Activated naive CD4-positive, alpha-beta T cell treated with anti-CD3 and anti-CD28 coated beads, Interleukin-2, amount 10 ng/mL, durations not matched to agents 7 days and 5 days (primary cell): Measurements from ENCODE around the gene TIGIT.
A peak's percentile ranks its signal among the peaks of the same experiment; 100 is the strongest.
"Not testable (repeated sequence)": the region's sequence is repeated elsewhere in the genome, so short reads cannot be mapped to it uniquely, and the experiment has no call there.

ENCODE experiments used
- CTCF ChIA-PET: fragments of 350-600 bp; sonication (Branson Sonifier 250); formaldehyde crosslinking; loops from one replicate; lab custom pipeline; 2021; ENCODE audit warnings: antibody characterized with exemption; lab: Charles Lee
- DNase-seq: peaks from one replicate; pipeline ENCODE4 v3.0.0-alpha.2; 2020
- H3K27ac Mint-ChIP-seq: one replicate; pipeline ENCODE4 v1.8.0; 2021; ENCODE audit warnings: mild to moderate bottlenecking, moderate library complexity, mixed read lengths
- H3K27me3 Mint-ChIP-seq: one replicate; pipeline ENCODE4 v1.8.0; 2021; ENCODE audit warnings: mild to moderate bottlenecking, mixed read lengths
- H3K36me3 Mint-ChIP-seq: one replicate; pipeline ENCODE4 v1.8.0; 2021; ENCODE audit warnings: mixed read lengths
- H3K4me1 Mint-ChIP-seq: one replicate; pipeline ENCODE4 v1.8.0; 2021; ENCODE audit warnings: mixed read lengths
- H3K4me3 Mint-ChIP-seq: one replicate; pipeline ENCODE4 v1.8.0; 2021; ENCODE audit warnings: mild to moderate bottlenecking, moderate library complexity, mixed read lengths
- H3K9me3 Mint-ChIP-seq: one replicate; pipeline ENCODE4 v1.8.0; 2021; ENCODE audit warnings: mixed read lengths

Gene TIGIT

DNA sequence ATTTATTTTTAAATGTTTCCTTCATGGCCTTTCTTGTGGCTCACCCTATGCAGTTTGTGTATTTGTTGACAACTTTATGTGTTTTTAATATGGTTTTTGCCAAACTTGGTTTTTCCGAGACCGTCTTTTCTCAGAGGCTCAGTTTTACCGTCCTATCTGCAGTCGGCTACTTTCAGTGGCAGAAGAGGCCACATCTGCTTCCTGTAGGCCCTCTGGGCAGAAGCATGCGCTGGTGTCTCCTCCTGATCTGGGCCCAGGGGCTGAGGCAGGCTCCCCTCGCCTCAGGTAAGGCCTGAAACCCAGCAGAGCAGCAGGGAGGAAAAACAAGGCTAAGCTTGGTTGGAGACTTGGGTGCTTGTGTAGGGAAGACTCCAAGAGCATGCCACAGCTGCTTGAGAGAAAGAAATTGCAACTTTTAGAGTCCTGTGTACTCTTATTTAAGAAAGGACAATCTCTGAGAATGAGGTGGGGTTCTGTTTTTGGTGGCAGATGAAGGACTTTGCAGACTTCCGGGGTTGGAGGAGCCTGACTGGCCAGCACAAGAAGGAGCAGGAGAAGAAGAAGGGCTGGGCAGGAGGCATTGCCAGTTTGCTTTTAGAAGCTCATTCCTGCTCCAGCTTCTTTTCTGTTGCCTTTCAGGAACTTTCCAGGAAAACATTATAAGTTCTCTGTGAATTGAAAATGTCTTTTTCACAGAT is at the start of gene TIGIT:
TSS of gene TIGIT (plus strand) at position 191 of the 698 bp plus-strand sequence. CDS start at position 225, 34 bp downstream.
- no peak for DNase-seq
- H3K9me3 Mint-ChIP-seq: no peaks in the 10 kb centered on the region
- no peaks in the 10 kb centered on the region for H3K27me3 Mint-ChIP-seq
- peaks cover 4% of the 10 kb centered on the region for H3K4me1 Mint-ChIP-seq
- H3K36me3 Mint-ChIP-seq: no peaks in the 10 kb centered on the region
- CTCF ChIA-PET: interaction anchor here (1.0 to 1.6 kb wide), 3 partner anchors 13 to 128 kb away, joined by 3 to 5 read pairs (median 3); no protein-coding TSS in a partner anchor
- H3K4me3 Mint-ChIP-seq: peak within 1 kb of the TSS; percentile 48
- H3K27ac Mint-ChIP-seq: peak within 1 kb of the TSS; percentile 71

DNA sequence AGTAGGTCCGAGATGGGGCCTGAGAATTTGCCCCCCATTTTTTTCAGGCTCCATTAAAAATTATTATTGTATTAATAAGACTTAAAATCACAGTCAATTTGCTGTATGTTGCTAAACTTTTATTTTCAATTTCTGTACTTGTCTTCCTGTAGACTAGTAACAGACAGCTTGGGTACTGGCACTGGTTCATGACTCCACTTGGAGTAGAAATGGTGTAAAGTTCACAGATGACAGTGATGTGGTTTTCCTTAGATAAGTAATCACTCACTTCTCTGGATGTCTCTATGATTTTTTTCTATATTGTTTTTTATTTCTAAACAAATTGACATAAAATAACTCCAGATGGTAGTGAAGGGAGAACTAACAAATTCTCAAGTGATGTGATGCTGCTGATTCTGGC is 40.9 kb upstream of the TIGIT start:
- H3K36me3 Mint-ChIP-seq: no peaks in the 10 kb centered on the region
- no peak for DNase-seq
- no peak overlapping the region for H3K4me3 Mint-ChIP-seq
- CTCF ChIA-PET: no interaction called here
- no peak overlapping the region for H3K27ac Mint-ChIP-seq
- no peaks in the 10 kb centered on the region for H3K27me3 Mint-ChIP-seq
- peaks cover 4% of the 10 kb centered on the region for H3K9me3 Mint-ChIP-seq
- H3K4me1 Mint-ChIP-seq: no peaks in the 10 kb centered on the region

DNA sequence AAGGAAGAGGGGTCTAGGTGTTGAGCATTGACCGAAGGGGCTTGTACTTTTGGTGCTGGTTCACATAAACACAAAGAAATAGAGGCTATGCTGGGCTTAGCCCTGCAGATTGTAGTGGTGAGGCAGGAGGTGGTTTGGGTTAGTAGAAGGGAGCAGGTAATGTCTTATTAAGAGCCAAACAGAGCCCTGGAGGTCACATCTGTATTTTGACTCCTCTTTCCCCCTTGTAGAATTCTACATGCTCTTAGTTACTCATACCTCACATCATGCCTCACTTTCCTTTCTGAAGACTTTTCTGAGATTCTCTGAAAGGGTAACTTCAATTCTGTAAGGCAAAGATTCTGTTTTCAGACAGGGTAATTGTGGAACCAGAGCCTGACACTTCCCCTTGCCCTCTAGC is 40.3 kb upstream of the TIGIT start:
- Mint-ChIP-seq H3K9me3 (peaks cover 4% of the 10 kb centered on the region), H3K27ac (no peak overlapping the region)
- CTCF ChIA-PET: no interaction called here

DNA sequence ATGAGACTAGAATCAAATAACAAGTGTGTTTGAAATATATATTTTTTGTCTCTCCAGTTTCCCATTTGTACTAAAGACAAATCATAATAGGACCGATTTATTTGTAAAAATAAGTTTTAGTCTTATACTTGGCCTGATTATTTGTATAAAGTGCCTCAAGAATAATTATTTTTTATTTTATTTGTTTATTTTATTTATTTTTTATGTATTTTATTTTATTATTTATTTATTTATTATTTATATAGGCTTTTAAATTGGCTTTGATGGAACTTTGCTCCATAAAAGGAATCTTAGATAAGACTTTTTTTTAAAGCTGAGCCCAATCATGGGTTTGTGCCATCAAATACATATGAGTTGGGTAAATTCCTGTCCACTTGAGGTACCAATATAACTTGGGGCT is 34.3 kb upstream of the TIGIT start:
- CTCF ChIA-PET: no interaction called here
- Mint-ChIP-seq H3K36me3 (no peaks in the 10 kb centered on the region), H3K9me3 (peaks cover 2% of the 10 kb centered on the region), H3K27ac (no peak overlapping the region), H3K4me1 (no peaks in the 10 kb centered on the region), H3K27me3 (no peaks in the 10 kb centered on the region), H3K4me3 (no peak overlapping the region)
- no peak for DNase-seq

More for the DNA sequence above, 40.3 kb upstream of the TIGIT start:
- Mint-ChIP-seq H3K36me3 (no peaks in the 10 kb centered on the region), H3K4me1 (no peaks in the 10 kb centered on the region), H3K27me3 (no peaks in the 10 kb centered on the region), H3K4me3 (no peak overlapping the region)
- DNase-seq: no peak

DNA sequence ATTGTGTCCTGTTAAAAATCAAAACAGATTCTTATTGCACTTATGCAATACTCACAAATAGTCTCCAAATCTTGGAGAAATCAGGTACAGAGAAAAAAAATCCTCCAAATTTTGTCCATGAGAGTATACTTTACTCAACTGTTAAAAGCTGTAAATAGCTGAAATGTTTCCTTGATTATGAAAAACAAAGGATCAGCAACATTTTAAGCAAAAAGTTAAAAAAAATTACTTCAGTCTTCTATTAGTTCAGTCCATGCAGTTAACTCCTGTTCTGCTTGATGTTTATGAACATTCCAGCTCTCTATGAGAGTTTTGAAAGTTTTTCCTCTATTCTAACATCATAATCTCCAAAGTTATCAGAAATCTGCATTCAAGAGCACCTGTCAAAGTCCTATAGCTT is 33.7 kb upstream of the TIGIT start:
- CTCF ChIA-PET: no interaction called here
- H3K4me3 Mint-ChIP-seq: no peak overlapping the region
- peaks cover 2% of the 10 kb centered on the region for H3K9me3 Mint-ChIP-seq
- no peak overlapping the region for H3K27ac Mint-ChIP-seq
- H3K4me1 Mint-ChIP-seq: no peaks in the 10 kb centered on the region
- H3K36me3 Mint-ChIP-seq: no peaks in the 10 kb centered on the region
- no peaks in the 10 kb centered on the region for H3K27me3 Mint-ChIP-seq
- no peak for DNase-seq

DNA sequence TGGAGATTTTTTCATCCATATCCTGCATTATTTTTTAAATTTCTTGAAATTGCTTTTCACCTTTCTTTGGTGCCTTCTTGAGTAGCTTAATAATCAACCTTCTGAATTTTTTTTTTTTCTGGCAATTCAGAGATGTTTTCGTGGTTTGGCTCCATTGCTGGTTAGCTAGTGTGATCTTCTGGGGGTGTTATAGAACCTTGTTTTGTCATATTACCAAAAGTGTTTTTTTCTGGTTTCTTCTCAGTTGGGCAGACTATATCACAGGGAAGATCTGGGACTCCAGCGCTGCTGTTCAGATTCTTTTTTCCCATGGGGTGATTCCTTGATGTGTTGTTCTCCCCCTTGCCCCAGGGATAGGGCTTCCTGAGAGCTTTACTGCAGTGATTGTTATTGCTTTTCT is 23.8 kb upstream of the TIGIT start:
- DNase-seq: no peak
- no peaks in the 10 kb centered on the region for H3K36me3 Mint-ChIP-seq
- H3K4me1 Mint-ChIP-seq: peaks cover 2% of the 10 kb centered on the region
- no peak overlapping the region for H3K4me3 Mint-ChIP-seq
- CTCF ChIA-PET: no interaction called here
- no peaks in the 10 kb centered on the region for H3K27me3 Mint-ChIP-seq
- peaks cover 22% of the 10 kb centered on the region for H3K9me3 Mint-ChIP-seq
- H3K27ac Mint-ChIP-seq: no peak overlapping the region

DNA sequence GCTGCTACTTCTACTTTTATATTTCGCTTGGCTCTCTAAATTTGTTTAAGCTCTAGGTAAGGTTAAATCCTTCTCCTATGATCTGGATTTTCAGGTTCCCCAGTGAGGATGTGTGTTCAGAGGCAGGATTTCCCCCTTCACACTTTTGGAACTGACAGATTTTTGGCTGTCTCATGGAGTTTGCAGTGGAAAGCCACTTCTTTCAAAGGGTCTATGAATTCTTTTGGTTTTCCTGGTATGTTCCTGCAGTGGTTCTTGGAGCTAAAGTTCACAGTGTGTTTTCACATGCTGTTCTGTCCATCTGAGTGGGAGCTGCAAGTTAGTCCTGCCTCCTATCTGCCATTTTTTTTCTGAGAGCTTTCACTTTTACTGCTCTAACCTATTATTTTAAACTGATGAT is 21.6 kb upstream of the TIGIT start:
- Mint-ChIP-seq H3K27ac (no peak overlapping the region), H3K4me3 (no peak overlapping the region), H3K9me3 (peaks cover 25% of the 10 kb centered on the region), H3K4me1 (peaks cover 2% of the 10 kb centered on the region), H3K27me3 (no peaks in the 10 kb centered on the region), H3K36me3 (no peaks in the 10 kb centered on the region)
- DNase-seq: no peak
- CTCF ChIA-PET: interaction anchor here (2.3 kb wide), 1 partner anchor 18 kb away, joined by 9 read pairs; no protein-coding TSS in a partner anchor

DNA sequence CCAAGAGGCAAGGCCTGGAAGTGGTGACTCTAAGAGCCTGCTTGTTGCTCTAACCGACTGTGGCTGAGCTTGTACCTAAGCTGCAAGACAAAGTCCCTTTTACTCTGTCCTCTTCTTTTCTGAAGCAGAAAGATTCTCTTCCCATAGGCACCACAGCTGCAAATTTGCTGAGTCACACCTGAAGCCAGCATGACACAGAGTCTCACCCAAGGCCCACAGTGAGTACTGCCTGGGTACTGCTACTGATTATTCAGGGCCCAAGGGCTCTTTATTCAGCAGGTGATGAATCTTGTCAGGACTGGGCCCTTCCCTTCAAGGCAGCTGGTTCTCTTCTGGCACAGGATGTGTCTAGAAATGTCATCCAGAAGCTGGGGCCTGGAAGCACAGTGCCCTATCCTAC is 18.9 kb upstream of the TIGIT start:
- no peak overlapping the region for H3K27ac Mint-ChIP-seq
- no peaks in the 10 kb centered on the region for H3K27me3 Mint-ChIP-seq

DNA sequence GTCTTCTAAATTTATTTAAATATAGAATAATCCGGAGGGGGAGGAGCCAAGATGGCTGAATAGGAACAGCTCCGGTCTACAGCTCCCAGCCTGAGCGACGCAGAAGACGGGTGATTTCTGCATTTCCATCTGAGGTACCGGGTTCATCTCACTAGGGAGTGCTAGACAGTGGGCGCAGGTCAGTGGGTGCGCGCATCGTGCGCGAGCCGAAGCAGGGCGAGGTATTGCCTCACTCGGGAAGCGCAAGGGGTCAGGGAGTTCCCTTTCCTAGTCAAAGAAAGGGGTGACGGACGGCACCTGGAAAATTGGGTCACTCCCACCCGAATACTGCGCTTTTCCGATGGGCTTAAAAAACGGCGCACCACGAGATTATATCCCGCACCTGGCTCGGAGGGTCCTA is 17.0 kb upstream of the TIGIT start:
- CTCF ChIA-PET, H3K4me1 Mint-ChIP-seq, H3K36me3 Mint-ChIP-seq, H3K4me3 Mint-ChIP-seq, H3K9me3 Mint-ChIP-seq, H3K27ac Mint-ChIP-seq, DNase-seq, H3K27me3 Mint-ChIP-seq: not testable (repeated sequence)

More for the DNA sequence above, 18.9 kb upstream of the TIGIT start:
- Mint-ChIP-seq H3K4me1 (peaks cover 2% of the 10 kb centered on the region), H3K36me3 (no peaks in the 10 kb centered on the region), H3K9me3 (peaks cover 16% of the 10 kb centered on the region), H3K4me3 (no peak overlapping the region)
- CTCF ChIA-PET: no interaction called here
- no peak for DNase-seq

DNA sequence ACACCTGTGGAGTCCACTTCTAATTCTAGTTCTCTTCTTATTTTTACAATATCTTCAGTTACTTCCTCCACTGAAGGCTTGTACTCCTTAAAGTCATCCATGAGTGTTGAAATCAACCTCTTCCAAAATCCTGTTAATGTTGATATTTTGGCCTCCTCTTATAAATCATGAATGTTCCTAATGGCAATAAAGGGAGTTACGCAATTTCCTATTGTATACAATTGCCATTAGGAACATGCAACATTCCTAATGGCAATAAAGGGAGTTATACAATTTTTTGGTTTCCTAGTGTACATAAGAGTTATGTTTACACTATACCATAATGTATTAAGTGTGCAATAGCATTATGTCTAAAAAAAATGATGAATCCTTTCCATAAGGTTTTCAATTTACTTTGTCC is 9.2 kb upstream of the TIGIT start:
- H3K4me1 Mint-ChIP-seq: peaks cover 4% of the 10 kb centered on the region
- H3K27me3 Mint-ChIP-seq: no peaks in the 10 kb centered on the region
- H3K4me3 Mint-ChIP-seq: no peak overlapping the region
- DNase-seq: no peak
- no peaks in the 10 kb centered on the region for H3K36me3 Mint-ChIP-seq
- no peak overlapping the region for H3K27ac Mint-ChIP-seq
- no peaks in the 10 kb centered on the region for H3K9me3 Mint-ChIP-seq
- CTCF ChIA-PET: interaction anchor here (1.5 kb wide), 1 partner anchor 132 kb away, joined by 3 read pairs; no protein-coding TSS in a partner anchor

DNA sequence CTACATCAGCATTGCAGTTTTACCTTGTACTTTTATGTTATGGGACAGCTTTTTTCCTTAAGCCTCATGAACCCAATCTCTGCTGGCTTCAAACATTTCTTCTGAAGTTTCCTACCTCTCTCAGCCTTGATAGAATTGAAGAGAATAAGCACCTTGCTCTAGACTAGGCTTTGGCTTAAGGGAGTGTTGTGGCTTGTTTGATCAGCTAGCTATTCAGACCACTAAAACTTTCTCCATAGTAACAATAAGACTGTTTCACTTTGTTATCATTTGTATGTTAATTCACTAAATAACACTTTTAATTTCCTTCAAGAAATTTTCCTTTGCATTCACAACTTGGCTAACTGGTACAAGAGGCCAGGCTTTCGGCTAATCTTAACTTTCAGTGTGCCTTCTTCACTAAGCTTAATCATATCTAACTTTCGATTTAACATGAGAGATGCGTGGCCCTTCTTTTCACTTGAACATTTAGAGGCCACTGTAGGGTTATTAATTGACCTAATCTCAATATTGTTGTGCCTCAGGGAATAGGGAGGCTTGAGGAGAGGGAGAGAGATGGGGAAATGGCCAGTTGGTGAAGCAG is 8.1 kb upstream of the TIGIT start:
- Mint-ChIP-seq H3K27me3 (no peaks in the 10 kb centered on the region), H3K4me3 (no peak overlapping the region), H3K36me3 (no peaks in the 10 kb centered on the region), H3K27ac (no peak overlapping the region), H3K4me1 (peaks cover 4% of the 10 kb centered on the region), H3K9me3 (no peaks in the 10 kb centered on the region)
- no peak for DNase-seq
- CTCF ChIA-PET: interaction anchor here (1.1 to 1.5 kb wide), 3 partner anchors 22 to 133 kb away, joined by 3 to 4 read pairs (median 3); no protein-coding TSS in a partner anchor

DNA sequence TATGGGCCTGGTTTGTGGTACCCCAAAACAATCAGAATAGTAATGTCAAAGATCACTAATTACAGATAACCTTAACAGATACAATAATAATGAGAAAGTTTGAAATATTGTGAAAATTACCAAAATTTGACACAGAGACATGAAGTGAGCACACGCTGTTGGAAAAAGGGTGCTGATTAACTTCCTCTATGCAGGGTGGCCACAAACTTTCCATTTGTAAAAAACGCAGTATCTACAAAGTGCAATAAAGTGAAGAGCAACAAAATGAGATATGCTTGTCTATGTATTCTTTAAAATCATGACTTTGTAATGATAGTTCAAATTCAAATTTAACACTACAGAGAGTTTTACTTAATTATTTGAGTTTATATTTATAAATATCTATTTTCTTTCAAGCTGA is 7.6 kb upstream of the TIGIT start:
- Mint-ChIP-seq H3K4me1 (peaks cover 6% of the 10 kb centered on the region), H3K9me3 (no peaks in the 10 kb centered on the region), H3K36me3 (no peaks in the 10 kb centered on the region), H3K27ac (no peak overlapping the region), H3K4me3 (no peak overlapping the region), H3K27me3 (no peaks in the 10 kb centered on the region)
- no peak for DNase-seq
- CTCF ChIA-PET: interaction anchor here (1.1 to 1.2 kb wide), 2 partner anchors 21 to 132 kb away, joined by 3 to 4 read pairs; no protein-coding TSS in a partner anchor

DNA sequence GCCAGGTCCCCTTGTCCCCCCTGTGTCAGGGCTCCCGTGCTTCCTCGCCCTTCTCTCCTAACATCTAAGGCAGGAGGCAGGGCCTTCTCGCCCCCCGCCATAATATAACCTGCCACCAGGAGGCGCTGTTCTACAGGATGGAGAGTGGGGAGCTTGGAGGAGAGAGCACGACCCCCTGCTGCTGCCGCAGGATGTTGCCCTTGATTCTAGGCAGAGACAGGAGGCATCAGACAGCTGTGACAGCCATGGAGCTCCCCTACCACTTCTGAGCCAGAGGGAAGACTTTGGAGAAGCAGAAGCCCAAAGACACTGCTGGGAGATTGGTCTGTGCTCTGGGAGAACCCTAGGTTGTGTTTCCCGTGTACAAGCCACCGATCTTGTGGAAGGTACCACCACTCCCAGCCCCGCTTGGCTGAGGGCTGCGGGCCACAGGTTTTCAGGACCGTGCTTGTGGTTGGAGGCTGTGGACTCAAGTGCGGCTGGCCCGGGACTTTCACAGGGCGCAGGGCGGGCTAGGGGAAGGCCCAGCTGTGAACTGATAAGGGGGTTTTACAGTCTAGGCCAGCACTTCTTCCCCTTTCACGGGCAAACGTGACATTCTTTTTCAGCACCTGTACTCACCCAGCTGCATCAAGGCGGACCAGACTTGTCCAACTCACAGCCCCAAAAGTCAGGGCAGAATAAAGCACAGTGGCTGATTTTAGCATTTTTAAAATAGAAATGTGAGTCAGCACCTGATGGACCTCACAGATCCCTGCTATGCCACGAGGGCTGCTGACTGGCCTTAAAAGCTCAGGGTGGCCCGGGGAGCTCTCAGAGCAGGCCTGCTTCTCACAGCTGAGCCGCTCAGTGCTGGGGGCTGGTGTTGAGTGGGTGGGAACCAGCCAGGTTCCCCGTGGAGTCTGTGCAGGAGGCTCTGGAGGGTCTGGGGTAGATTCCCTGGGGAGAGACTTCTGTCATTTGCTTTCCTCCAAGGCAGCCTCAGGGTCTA is 2.6 kb upstream of the TIGIT start:
- H3K4me3 Mint-ChIP-seq: peak overlapping the region; percentile 39
- no peaks in the 10 kb centered on the region for H3K36me3 Mint-ChIP-seq
- peak overlapping the region; percentile 80 for H3K27ac Mint-ChIP-seq
- CTCF ChIA-PET: interaction anchor here (0.5 to 2.8 kb wide), 35 partner anchors 8 to 273 kb away, joined by 3 to 16 read pairs (median 4); partner anchors contain the start of gene ZNF80
- no peaks in the 10 kb centered on the region for H3K27me3 Mint-ChIP-seq
- peak; percentile 84 for DNase-seq
- H3K9me3 Mint-ChIP-seq: no peaks in the 10 kb centered on the region
- H3K4me1 Mint-ChIP-seq: peaks cover 5% of the 10 kb centered on the region
